GM18868 (cell line): ENCODE data around the gene KLHDC3.

Experiments
- ATAC-seq: cut with Tn5 transposase; IDR thresholded peaks from one replicate; pipeline ENCODE4 v1.9.1; 2021; ENCODE audit warnings: mild to moderate bottlenecking, moderate library complexity; ENCODE audit not compliant: unreplicated experiment

Gene KLHDC3

GRCh38 chr6:43053545-43054205 lies 39.6 kb downstream of the KLHDC3 start, which contains the start of gene CUL7:
CUL7 (minus strand) TSS chr6:43053851; CDS start chr6:43052788, 1,063 bp downstream.
- peak; percentile 93 for ATAC-seq

DNA sequence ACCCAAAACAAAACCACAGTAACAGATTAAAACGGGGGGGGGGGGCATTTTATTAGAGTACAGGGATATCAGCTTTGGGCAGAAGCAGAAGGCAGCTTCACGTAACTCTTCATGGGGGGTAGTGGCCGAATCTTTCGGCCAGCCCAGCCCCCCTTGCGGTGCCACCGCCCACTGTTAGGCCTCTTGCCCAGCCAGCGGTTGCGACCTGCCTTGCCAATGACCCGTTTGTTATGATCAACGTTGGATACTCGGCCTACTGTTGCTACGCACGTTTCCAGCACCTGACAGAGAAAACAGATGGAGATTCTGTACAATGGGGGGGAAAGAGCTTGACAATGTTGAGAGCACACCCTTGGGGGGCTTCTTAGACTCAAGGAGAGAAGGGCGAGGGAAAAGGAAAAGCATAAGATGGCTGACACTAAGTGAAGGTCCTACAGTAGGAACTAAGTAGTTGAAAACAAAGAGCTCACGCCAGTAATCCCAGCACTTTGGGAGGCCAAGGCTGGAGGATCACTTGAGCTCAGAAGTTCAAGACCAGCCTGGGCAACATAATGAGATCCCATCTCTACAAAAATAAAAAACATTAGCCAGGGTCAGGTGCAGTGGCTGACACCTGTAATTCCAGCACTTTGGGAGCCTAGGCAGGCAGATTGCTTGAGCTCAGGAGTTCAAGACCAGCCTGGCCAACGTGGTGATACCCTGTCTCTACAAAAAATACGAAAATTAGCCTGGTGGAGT lies 40.3 kb downstream of the KLHDC3 start:
- ATAC-seq, result no peak

DNA sequence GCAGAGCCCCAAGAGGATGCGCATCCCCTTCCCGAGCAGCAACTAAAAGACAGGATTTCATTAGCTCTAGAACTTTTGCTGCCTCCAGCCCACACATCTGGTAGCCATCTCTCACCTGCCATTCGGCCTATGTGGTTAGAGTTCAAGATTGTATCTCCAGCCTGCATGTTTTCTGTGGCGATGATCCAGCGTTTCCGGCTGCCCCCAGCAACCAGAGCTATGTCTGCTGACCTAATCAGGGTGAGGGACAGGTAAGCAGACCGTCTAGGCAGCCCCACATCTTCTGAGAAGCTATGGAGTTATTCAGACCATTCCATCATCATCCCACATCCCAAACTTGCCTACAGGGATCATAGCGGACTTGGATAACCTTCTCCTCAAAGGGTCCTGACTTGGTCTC lies 41.9 kb downstream of the KLHDC3 start:
- ATAC-seq, result no peak

DNA sequence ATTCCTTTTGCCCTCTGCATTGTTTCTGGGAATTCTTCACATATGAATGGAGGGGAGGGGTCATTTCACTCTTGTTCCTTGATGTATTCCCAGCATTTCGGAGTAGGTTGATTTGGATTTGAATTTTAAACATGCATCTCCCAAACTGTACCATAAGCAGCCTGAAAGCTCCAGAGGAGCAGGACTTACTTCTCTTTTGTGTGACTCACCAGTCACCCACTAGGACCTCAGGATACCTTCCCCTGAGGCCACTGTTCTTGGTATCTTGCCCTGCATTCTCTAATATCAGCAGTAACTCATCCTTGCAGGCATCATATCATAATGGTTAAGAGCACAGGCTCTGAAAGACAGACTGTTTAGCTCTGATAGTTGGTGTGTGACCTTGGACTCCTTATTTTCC lies 44.5 kb downstream of the KLHDC3 start:
- no peak for ATAC-seq

DNA sequence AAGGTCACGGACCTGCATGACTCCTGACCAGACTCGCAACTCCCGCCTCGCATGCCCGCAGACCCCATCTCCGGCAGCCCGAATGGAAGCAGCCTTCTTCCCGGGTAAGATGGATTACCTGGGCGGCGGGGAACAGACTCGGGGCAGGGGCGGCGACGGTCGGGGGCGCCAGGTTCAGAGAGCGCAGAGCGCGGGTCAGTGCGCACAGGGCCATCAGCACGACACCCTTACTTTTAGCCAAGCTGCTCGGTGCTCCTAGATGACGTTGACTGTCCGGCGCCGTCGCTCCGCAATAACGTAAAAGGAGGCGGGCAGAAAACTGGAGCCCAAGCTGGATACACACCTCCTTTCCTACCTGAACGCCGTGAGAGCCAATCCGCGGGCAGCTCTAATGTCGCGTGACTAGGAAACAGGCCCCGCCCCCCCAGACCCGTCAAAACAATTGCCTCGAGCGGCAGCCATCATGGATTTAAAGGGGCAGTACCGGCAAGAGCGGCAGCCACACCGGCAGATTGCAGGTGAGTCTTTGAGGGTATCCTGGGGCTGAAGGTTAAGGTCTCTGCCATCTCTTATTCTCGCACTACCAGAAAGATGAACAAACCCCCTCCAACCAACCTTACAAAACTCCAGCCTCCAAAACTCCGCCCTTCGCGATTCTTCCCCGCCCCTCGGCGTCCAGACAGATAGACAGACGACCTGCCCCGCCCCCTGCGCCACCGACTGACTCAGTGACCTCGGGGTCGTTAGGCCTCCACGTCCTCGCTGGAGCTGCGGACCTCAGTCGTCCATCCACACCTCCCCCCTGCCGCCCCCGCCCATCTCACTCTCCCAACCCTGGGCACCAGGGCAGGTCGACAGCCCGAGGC lies 45.4 kb downstream of the KLHDC3 start, which contains the start of the genes KLC4 and MRPL2:
Gene KLC4 (plus strand): TSS at position 464 of the 866 bp plus-strand sequence. CDS start 1,705 bp downstream, outside the sequence.
Gene MRPL2 (minus strand): TSS at position 267 of the 866 bp plus-strand sequence. CDS start 53 bp downstream, at position 214.
- peak; percentile 90 for ATAC-seq

DNA sequence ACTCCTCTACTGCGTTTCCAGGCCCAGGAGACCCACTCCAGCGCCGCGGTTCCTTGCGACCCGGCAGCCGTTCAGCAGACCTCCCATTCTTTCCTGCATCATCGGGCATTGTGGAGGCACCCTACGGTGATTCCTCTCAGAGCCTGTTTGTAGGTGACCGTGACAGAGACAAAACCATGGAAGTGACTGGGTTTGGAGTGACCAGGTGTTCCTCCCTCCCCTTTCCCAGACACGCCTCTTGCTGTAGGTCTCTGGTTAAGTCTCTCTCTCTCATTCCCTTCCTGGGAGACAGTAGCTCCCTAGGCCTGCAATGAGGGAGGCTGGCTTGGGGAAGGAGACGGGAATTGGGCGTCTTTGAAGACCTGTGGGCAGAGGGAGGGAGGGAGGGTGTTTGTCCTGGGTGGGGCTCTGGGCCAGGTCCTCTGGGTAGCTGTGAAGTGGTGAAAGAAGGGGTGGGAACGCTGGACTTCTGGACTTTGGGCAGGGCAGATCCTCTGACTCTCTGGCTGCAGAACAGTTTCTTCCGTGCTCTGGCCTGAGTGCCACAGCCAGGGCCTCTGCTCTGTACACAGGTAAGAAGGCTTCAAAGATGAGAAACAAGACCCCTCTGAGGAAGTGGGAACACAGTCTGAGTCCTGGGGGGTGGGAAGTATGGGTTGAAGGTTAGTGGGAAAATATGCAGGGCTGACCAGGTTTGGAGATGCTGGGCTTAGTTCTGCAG lies 46.1 kb downstream of the KLHDC3 start:
- no peak for ATAC-seq

- ATAC-seq, result no peak
These were observed 46.9 kb downstream of the KLHDC3 start for GRCh38 chr6:43060755-43061633.

DNA sequence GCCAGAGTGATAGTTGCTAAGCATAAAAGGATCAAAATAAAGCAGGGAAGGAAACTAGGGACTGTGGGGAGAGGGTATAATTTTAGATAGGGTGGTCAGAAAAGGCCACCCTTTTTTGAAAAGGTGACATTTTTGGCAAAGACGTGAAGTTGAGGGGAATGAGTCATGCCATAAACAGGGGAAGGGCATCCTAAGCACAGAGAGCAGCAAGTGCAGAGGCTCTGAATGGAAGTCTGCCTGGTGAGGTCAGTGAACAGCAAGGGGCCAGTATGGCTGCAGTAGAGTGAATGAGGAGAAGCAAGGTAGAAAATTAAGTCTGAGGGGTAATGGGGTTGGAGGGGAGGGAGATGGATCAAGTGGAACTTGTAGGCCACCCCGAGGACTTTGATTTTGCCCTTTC lies 47.8 kb downstream of the KLHDC3 start:
- no peak for ATAC-seq

- ATAC-seq, result no peak
These were observed 48.8 kb downstream of the KLHDC3 start for GRCh38 chr6:43062818-43063217.

GRCh38 chr6:43070028-43070632 lies 56.1 kb downstream of the KLHDC3 start:
- no peak for ATAC-seq
